NCI-H2196 treated with DMSO at 0.1 percent for 48 hours (cell line): ENCODE measurements around the gene WDR38.

Experiments
- DNase-seq: peaks from one replicate; lab custom pipeline; 2025; ENCODE audit not compliant: unreplicated experiment; lab: John Stamatoyannopoulos, UW

The WDR38 gene, protein sequence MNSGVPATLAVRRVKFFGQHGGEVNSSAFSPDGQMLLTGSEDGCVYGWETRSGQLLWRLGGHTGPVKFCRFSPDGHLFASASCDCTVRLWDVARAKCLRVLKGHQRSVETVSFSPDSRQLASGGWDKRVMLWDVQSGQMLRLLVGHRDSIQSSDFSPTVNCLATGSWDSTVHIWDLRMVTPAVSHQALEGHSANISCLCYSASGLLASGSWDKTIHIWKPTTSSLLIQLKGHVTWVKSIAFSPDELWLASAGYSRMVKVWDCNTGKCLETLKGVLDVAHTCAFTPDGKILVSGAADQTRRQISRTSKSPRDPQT

DNA sequence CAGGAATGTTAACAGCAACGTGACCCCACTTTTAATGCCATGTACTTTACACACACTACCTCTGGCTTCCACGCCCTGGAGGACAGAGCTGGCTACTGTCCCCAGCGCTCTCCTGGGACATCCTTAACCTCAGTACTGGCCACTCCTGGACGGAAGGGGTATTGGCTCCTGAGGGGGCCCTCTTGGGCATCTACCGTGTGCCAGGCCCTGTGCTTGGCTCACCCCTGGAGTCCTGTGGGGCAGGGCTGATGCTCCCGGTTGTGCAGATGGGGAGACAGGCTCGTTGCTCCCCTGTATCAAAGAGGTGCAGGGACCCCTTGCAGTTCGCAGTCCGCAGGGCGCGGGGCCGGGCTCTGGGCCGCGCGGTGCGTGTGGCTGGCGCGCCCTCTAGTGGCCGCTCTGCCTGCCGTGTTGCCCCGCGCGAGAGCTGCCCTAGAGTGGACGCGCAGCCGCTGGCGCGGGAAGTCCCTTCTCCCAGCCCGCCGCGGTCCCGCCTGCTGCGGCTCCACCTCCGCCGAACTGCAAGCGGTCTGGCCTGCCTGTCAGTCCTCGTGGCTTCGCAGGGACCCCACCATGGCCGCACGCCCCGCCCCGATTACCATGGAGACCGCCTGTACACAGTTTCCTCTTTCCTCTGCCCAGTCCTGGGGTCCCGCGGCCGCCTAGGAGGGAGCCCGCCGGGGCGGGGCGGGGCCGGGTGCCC is at the start of gene WDR38:
TSS of gene WDR38 (plus strand) at position 632 of the 703 bp plus-strand sequence. CDS start 72 bp downstream, outside the sequence.
- DNase-seq, result peak; percentile 41

DNA sequence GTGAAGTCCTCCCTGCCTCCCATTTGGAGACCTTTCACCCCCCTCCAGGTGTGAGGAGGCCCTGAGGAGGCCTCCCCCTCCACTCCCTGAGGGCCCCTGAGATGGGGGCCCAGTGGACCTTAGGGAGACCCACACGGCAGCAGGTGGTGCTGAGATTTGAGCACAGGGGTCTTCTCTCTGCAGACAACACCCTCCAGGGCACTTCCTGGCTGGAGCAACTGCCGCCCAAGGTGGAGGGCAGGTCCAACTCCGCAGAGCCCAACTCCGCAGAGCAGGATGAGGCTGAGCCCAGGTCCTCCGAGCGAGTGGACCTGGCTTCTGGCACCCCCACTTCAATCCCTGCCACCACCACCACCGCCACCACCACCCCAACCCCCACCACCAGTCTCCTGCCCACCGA is 49.3 kb upstream of the WDR38 start:
- no peak for DNase-seq

DNA sequence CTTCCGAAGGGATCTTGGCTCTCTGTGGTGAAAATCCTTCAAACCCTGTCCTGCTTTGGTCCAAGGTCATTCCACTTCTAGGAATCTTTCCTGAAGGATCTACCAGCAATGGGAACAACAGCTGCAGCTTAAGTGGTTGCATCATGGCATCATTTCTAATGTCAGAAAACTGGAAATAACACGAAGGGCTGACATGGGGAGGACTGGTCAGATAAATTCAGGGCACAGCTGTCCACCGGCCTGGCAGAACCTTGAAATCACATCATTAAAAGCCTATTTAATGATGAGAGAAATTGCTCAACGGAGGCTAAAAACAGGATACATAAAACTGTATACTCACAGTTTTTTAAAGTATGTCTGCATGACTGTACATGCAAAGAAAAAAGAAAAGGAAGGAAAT is 48.1 kb upstream of the WDR38 start:
- no peak for DNase-seq

DNA sequence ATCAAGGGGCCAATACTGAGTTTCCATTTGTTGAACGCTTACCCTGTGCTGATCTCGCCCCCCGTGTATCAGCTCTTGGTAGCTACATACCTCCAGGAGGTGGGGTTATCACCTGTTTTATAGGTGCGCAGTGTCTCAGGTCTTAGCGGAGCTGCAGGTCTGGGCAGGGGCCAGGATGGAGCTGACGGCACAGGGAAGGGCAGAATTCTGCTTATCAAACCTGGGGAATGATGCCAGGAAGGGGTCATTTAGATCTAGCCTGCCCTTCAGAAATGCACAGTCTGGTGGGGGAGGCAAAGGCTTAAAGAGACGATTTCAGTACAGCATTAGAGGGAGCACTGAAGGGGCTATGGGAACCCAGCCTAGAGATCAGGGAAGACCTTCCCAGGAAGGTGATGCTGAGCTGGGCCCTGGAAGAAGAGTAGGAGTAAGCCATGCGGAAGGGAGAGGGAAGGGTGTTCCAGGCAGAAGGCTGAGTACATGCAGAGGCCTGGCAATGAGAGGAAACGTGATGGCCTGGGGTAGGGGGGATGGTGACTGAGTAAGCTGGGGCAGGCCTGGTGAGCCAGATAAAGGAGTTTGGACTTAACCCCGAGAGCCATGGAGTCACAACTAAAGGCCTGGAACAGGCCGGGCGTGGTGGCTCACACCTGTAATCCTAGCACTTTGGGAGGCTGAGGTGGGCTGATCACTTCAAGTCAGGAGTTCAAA is 44.9 kb upstream of the WDR38 start:
- DNase-seq, result no peak

DNA sequence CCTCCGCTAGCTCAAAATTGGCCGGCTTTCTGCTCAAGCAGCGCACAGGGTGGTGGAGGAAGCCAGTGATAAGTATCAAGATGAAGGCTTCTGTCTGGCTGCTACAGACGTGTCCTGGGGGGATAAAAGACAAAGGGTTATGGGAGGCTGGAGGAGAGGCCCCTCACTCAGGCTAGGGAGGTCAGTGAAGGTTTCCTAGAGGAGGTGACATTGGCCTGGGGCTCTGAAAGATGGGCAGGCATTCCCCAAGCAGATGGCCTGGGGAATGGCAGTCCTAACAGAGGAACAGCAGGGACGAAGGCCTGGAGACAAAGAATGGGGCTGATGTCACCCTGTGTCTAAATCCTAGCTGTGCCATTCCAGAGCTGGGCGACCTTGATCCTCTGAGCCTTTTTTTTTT is 44.0 kb upstream of the WDR38 start:
- DNase-seq, result no peak

DNA sequence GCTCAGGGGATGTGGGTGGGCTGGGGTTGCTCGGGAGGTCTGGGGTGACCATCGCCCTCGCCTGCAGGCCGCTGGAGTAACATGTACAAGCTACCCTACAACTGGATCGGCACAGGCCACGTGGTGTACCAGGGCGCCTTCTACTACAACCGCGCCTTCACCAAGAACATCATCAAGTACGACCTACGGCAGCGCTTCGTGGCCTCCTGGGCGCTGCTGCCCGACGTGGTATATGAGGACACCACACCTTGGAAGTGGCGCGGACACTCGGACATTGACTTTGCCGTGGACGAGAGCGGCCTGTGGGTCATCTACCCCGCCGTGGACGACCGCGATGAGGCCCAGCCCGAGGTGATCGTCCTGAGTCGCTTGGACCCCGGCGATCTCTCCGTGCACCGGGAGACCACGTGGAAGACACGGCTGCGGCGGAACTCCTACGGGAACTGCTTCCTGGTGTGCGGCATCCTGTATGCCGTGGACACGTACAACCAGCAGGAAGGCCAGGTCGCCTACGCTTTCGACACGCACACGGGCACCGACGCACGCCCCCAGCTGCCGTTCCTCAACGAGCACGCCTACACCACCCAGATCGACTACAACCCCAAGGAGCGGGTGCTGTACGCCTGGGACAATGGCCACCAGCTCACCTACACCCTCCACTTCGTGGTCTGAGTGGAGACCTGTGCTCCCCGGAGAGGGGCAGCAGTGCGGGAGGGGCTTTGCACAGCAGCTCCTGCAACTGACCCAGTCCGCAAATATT is 43.3 kb upstream of the WDR38 start:
- DNase-seq, result no peak

DNA sequence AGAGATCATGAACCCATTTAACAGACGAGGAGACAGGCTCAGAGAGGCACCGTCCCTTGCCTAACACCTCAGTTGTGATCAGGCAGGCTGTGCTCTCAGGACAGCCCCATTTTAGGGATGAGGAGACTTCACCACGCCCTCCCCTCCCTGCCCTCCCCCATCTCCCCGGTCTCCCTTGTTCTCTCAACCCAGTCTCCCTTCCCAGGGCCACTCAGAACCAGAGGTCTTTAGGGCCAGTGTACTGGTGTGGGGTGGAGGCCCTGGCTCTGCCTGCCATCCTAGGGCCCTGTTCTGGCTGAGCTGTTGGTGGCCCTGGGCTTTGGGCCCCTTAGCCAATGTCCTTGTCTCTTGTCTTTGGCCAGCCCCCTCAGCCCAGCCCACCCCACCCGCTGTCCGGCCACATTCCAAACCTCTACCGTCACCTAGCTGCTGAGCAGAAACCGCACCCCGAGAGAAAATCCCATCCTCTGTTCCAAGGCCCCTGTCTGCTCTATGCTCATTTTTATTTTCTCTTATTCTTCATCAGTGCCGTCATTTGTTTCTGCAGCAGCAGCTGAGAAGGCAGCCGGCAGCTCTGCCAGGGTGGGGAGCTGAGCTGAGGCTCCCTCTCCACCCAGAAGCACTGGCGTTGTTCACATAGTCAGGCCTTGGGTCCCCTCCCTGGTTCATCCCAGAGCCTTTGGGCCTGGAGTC is 42.5 kb upstream of the WDR38 start:
- no peak for DNase-seq

DNA sequence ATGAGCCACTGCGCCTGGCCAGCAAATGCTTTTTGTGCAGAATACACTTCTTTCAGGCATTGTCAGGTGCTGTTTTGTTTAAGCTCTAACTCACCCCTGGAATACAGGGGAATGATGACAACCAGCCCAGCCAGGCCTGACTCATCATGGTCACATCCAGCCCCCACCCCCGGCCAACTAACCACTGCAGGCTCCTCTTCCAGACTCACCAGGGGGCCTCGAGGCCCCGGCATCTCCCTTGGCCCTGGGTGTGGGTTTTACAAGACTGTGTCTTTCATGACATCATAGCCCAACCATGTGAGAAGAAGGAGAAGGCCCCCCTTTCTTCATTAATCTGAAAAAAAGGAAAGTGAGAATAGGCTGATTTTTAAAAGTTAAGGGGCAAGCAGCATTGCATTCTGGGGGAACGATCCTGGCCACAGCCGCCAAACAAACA is 40.8 kb upstream of the WDR38 start:
- no peak for DNase-seq

DNA sequence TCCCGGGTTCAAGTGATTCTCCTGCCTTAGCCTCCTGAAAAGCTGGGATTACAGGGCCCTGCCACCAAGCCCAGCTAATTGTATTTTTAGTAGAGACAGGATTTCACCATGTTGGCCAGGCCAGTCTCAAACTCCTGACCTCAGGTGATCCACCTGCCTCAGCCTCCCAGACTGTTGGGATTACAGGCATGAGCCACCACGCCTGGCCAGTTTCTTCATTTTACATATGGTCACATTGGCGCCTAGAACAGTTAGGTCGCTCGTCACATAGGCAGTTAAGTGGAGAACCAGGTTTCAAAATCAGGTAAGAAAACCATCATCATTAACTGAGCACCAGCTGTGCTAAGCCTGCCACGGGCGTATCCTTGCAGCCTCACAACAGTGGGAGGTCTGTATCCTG is 40.2 kb upstream of the WDR38 start:
- DNase-seq, result no peak

DNA sequence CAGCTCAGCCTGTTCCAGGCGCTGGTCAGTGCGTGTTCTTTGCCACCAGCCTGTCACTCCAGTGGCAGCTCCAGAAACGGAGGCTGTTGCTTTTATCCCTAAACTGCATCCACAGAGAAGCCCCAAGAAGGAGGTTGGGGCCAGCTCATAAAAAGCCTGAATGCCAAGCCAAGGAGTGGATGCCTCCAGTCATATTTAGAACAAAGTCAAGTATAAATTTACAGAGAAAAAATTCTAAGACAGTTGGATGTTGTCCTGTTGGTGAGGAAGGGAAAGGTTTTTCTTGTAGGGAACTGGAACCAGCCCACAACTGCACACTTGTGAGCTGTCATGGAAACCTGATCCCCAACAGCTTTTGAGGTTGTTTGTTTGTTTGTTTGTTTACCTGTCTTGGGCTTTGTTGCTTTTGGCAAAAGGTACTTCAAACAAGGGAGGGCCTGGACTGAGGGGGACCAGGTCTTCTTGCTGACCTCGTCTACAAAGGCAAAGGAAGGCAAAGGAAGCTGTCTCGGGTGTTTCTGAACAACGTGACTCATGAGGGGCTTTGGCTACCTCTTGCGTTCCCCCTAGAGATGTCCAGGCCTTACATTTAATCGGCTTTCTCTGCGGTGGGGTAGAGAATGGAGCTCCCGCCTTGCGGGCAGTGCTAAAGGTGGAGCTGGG is 39.6 kb upstream of the WDR38 start:
- DNase-seq, result no peak

DNA sequence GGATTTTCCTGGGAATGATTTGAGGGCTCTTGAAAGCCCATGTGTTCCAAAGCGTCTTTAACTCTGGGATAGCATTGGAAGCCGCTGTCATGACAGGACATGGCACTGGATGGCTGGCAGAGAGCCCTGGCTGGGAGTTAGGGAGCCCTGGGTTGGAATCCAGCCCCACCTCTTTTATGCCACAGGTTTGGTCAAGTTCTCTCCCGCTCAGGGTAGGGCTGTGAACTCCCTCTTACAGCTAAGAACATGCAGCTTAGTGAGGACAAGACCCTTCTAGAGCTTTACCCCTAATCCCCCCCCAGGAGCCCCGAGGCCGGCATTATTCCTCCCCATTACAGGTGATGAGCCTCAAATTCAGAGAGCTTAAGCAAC is 39.1 kb upstream of the WDR38 start:
- DNase-seq, result no peak

DNA sequence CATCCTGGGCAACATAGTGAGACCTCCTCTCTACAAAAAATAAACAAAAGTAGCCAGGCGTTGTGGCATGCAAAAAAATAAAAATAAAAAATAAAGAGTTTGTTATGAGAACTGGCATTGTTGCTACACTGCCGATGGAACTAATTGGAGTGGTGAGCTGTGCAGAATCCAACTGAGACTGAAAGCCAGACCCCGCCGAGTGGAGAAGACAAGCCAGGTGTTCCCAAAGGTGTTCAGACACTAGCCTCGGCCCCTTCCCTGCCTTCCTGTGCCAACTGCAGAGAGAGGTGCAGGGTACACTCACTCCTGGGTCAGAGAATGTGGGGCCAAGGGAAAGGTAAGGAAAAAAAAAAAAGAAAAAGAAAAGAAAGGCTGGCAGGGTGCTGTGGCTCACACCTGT is 37.7 kb upstream of the WDR38 start:
- no peak for DNase-seq

DNA sequence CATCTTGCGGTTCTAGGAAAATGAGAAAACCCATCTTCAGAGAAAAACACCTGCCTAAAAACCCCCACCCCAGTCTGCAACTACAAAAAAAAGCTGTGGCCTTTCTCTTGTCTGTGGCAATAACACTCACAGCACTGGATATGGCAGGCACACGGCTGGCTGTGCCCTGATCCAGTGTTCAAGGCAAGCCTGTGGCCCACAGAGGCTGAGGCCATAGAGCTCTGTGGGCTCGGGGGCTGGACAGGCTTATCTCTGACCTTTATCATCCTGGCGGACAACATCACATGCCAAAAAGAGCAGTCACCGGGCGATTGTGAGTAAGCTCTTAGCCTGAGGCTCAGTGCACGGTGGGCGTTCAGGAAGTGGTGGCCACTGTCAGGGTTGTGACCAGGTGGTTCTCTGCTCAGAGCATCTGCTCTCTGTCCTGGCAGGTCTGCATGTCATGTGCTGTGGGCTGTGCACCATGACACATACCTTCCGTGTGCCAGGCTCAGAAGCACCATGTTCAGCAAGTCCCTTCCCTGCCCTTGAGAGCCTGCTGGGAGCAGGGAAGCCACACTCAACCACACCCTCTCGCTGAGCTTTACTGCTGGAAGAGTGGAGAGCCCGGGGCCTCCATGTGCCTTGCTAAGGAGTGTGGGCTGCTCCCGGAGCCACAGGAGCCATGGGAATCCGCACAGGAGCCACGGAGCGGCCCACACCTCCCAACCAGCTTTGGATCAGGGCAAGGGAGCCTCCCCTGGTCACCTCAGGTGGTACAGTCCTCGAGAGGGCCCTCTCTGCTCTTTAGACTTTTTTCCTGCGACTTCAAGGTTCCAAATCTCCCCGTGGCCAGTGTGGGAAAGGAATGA is 34.6 kb upstream of the WDR38 start:
- DNase-seq, result no peak

DNA sequence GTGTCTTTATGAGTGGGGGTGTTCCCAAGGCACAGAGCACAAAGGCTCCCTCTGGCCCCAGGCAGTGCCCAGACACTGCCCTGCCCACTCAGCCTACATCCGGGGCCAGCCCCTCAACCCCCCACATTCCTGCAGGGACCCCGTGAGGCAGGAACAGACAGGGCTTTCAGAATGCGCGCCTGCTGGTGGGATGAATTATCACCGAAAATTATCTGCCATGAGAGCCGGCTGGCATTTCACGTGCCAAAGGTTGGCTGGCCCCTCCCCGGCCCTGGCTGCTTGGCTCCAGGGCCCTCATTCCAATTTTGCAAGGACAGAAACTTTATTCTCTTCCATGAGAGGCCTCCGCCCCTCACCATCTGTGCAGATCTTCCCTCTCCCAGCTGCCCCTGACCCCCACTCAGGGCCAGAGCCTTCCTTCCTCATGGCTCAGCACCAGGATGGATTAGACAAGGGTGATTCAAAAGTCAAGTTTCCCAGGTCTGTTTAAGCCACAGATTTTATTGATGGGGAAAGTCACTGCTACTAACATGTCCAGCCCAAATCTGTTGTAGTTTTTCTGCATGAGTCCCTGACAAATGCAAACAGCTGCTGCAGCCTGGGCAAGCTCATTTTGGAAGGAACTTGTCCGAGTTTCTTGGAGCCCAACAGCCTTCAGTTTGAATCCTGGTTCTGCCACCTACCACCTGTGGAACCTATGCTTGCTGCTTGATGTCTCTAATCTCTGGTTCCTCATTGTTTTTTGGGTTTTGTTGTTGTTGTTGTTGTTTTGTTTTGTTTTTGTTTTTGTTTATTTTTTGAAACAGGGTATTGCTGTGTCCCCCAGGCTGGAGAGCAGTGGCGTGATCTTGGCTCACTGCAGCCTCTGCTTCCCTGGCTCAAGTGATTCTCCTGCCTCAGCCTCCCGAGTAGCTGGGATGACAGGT is 32.3 kb upstream of the WDR38 start:
- no peak for DNase-seq

DNA sequence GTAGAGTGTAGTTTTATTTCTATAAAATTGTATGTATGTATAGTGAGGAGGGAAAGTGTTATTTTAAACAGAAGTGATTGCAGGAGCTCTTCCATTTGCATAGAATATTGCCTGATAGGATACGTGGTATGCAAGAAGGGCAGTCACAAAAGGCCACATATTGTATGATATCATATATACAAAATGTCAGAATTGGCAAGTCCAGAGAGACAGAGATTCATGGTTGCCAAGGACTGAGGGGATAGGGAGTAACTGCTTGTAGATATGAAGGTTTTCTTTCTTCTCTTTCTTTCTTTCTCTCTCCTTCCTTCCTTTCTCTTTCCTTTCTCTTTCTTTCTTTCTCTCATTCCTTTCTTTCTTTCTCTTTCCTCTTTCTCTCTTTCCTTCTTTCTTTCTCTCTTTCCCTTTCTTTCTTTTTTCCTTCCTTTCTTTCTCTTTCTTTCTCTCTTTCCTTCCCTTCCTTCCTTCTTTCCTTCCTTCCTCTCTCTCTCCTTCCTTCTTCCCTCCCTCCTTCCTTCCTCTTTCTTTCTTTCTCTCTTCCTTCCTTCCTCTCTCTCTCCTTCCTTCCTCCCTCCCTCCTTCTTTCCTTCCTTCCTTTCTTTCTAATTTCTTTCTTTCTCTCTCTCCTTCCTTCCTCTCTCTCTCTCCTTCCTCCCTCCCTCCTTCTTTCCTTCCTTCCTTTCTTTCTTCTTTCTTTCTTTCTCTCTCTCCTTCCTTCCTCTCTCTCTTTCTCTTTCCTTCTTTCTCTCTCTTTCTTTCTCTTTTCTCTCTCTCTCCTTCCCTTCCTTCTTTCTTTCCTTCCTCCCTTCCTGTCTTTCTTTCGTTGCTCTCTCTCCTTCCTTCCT is 24.5 kb upstream of the WDR38 start:
- DNase-seq, result no peak

DNA sequence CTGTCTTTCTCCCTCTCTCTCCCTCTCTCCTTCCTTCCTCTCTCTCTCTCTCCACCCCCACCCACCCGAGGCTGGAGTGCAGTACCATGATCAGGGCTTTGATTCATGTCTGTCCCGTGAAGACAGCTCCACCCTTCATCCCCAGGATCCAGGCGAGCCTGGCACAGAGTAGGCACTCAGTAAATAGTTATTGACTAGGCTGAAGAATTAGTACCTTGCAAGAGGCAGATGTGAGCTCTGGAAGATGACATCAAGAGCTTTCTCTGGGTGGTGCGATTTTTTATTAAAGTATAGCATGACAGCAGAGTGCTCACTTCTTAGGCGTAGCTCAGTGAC is 24.0 kb upstream of the WDR38 start:
- DNase-seq, result no peak

DNA sequence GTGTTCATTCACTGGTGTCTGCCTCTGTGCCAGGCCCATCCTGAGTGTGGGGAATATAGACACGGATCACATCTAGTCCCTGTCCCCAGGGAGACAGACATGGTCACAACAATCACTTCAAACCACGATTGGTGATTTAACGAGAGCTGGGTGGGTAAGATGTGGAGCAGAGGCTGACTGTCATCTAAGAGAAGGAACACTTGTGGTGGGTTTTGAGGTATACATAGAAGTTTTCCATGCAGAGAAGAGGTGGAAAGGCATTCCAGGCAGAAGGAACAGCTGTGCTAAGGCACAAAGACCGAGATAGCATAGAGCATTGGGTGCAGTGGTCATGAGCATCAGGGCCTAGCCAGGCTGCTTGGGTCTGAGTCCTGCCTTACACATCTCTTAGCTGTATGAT is 22.7 kb upstream of the WDR38 start:
- DNase-seq, result no peak
